Cardiac septum (tissue), 1 donor: Measurements from ENCODE around the gene FAM219B. TPM values are rescaled to one million over a fixed set of nuclear protein-coding genes. Genes with fewer than 3 reads are reported as not detected.

Source experiments
- DNase-seq: peaks from one replicate; pipeline ENCODE4 v3.0.0-alpha.2; 2020; ENCODE audit warnings: low spot score
- intact Hi-C: fragments of 100-400 bp; cut with DNase I; formaldehyde crosslinking; loops from one replicate; pipeline ENCODE4 v1.14.0; 2022
- total RNA-seq: library from RNA; stranded (reverse); fragmentation: NEBNext Ultra II Directional; extraction: Animal tissue kit (Norgen Biotek cat#: 25700); gene quantifications from one replicate; pipeline ENCODE4 v1.2.1, GENCODE V29; 2021
- donor health status: DM: no; HTN: no; CAD: no.

FAM219B gene
- total RNA-seq, 1 donor from 2014 or later, result 62.5 TPM

- no peak for DNase-seq
- intact Hi-C loops, result no loop called here
These were observed 48.8 kb downstream of the FAM219B start for GRCh38 chr15:74857671-74858368.

- DNase-seq, result no peak
- intact Hi-C loops, result no loop called here
These were observed 49.5 kb downstream of the FAM219B start for GRCh38 chr15:74857082-74857655.

- intact Hi-C loops, result no loop called here
- no peak for DNase-seq
These were observed 50.1 kb downstream of the FAM219B start for GRCh38 chr15:74856537-74856936.

- intact Hi-C loops, result no loop called here
- no peak for DNase-seq
These were observed 50.8 kb downstream of the FAM219B start for GRCh38 chr15:74855857-74856256.

GRCh38 chr15:74854453-74855022, 52.1 kb downstream of the FAM219B start:
- intact Hi-C loops, result no loop called here

GRCh38 chr15:74851960-74852359, 54.7 kb downstream of the FAM219B start:
- intact Hi-C loops, result no loop called here
- no peak for DNase-seq

More at GRCh38 chr15:74854453-74855022, 52.1 kb downstream of the FAM219B start:
- DNase-seq, result no peak

- DNase-seq, result no peak
- intact Hi-C loops, result no loop called here
These were observed 56.3 kb downstream of the FAM219B start for GRCh38 chr15:74850393-74850792.

Other genes with a start within 250 kb of the FAM219B start
- 17.8 TPM for gene EDC3, start 210.8 kb downstream of the FAM219B start, total RNA-seq
- 0.30 TPM for gene CYP1A1, start 181.3 kb downstream of the FAM219B start, total RNA-seq
- not detected for gene CYP1A2, start 158.0 kb downstream of the FAM219B start, total RNA-seq
- 29.5 TPM for gene CSK, start 124.8 kb downstream of the FAM219B start, total RNA-seq
- gene LMAN1L, start 94.0 kb downstream of the FAM219B start, total RNA-seq, result 7.9 TPM
- gene CPLX3, start 80.2 kb downstream of the FAM219B start, total RNA-seq, result 0.67 TPM
- gene ULK3, start 63.7 kb downstream of the FAM219B start, total RNA-seq, result 25.6 TPM
- 33.3 TPM for gene SCAMP2, start 33.5 kb downstream of the FAM219B start, total RNA-seq
- gene MPI, start 16.8 kb downstream of the FAM219B start, total RNA-seq, result 44.5 TPM
- 804 TPM for gene COX5A, start 31.2 kb upstream of the FAM219B start, total RNA-seq
- 1.8 TPM for gene RPP25, start 49.9 kb upstream of the FAM219B start, total RNA-seq
- gene SCAMP5, start 88.7 kb upstream of the FAM219B start, total RNA-seq, result 3.6 TPM
- 7.2 TPM for gene PPCDC, start 116.7 kb upstream of the FAM219B start, total RNA-seq